DND-41 (cell line): ENCODE measurements around the gene JAML.

Source experiments
- EZH2 ChIP-seq: IDR thresholded peaks from 3 replicates; pipeline ENCODE4 v1.6.1; 2012; ENCODE audit warnings: borderline replicate concordance, low read depth, mild to moderate bottlenecking, moderate library complexity, low read length, inconsistent platforms; ENCODE audit not compliant: severe bottlenecking
- TF ChIP-seq, protein P1 (sequence below): IDR thresholded peaks from 2 replicates; pipeline ENCODE4 v1.5.1; 2012; ENCODE audit warnings: borderline replicate concordance, low read length, moderate library complexity, mild to moderate bottlenecking; ENCODE audit not compliant: poor library complexity, severe bottlenecking; ENCODE audit errors: extremely low read depth

GRCh38 chr11:118199135-118199534, 25.7 kb downstream of the JAML start:
- TF ChIP-seq, protein P1, sequence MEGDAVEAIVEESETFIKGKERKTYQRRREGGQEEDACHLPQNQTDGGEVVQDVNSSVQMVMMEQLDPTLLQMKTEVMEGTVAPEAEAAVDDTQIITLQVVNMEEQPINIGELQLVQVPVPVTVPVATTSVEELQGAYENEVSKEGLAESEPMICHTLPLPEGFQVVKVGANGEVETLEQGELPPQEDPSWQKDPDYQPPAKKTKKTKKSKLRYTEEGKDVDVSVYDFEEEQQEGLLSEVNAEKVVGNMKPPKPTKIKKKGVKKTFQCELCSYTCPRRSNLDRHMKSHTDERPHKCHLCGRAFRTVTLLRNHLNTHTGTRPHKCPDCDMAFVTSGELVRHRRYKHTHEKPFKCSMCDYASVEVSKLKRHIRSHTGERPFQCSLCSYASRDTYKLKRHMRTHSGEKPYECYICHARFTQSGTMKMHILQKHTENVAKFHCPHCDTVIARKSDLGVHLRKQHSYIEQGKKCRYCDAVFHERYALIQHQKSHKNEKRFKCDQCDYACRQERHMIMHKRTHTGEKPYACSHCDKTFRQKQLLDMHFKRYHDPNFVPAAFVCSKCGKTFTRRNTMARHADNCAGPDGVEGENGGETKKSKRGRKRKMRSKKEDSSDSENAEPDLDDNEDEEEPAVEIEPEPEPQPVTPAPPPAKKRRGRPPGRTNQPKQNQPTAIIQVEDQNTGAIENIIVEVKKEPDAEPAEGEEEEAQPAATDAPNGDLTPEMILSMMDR: no peak
- TF ChIP-seq EZH2: no peak
